HG03066 (cell line): Measurements from ENCODE around the gene ZBTB21.

Source experiments
- ATAC-seq: cut with Tn5 transposase; IDR thresholded peaks from one replicate; pipeline ENCODE4 v1.9.1; 2021; ENCODE audit warnings: low read depth; ENCODE audit not compliant: unreplicated experiment

The ZBTB21 gene

GRCh38 chr21:42040411-42041180, 30.4 kb upstream of the ZBTB21 start:
- ATAC-seq: no peak

DNA sequence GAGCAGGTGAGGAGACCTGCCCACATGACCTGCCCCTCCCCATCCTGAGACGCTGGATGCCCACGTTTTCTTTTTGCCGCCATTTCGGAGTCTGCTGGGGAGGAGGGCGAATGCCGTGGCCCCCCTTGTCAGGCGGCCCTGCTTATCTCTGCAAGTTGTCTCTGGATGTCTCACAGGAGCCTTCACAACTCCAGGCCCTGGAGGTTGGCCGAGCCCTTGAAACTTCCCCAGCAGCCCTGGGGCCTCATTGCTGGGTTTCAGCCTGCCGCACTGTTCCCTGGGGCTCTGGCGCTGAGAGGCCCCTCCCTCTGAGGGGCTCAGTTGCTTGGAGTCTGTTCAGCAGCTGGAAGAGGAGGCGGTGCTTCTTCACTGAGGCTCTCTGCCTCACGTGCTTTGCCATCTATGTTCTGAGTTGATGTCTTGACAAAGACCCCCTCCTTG, 29.8 kb upstream of the ZBTB21 start:
- ATAC-seq: no peak

- ATAC-seq: no peak
Measured at GRCh38 chr21:42039470-42039901, 29.3 kb upstream of the ZBTB21 start.

GRCh38 chr21:42038826-42039425, 28.8 kb upstream of the ZBTB21 start:
- ATAC-seq: no peak

DNA sequence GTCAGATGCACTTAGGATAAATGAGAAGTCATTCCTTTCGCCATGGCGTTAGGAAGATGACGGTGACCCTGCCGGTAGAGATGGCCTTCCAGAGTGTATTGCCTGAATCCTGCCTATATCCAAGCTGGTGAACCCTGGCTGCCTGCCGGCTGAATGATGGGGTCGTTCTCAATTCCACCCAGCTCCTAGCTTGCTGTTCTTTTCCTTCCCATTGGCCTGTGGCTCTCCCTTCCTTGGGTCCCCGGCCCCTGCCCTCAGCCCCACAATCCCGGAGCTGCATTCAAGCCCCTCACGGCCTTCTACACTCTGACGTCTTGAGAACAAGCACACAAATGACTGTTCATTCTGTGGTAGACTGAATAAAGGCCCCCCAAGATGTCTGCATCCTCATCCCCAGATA, 28.2 kb upstream of the ZBTB21 start:
- ATAC-seq: no peak

DNA sequence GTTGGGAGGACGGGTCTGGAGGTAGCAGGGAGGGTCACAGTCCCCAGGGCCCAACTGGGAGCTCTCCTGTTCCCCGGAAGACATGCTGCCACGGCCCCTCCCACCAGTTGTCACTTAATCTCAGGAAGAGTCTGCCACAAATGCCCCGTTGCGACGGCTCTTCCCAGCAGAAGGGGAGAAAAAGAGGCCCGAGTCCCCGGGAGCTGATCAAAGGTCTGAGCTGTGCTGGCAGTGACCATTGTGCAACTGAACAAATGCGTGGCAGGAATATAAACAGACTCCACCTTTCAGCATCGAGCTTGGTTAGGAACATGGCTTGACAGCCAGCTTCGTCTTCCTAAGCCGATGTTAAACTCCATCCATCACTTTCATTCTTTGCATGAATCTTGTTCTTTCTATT, 27.8 kb upstream of the ZBTB21 start:
- no peak for ATAC-seq

DNA sequence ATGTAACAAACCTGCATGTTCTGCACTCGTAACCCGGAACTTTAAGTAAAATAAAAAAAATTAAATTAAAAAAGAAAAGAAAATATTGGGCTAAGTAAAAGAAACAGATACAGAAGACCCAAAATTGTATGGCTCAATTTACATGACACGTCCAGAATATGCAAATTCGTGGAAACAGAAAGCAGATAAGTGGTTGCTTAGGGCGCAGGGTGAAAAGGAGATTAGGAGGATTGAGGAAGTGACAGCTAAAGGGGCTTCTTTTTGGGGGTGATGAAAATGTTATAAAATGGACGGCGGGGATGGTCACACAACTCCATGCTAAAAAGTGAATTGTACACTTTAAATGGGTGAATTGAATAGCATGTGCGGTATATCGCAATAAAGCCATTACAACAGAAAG, 27.4 kb upstream of the ZBTB21 start:
- no peak for ATAC-seq

- ATAC-seq: no peak
Measured at GRCh38 chr21:42036313-42036712, 26.2 kb upstream of the ZBTB21 start.

- ATAC-seq: no peak
Measured at GRCh38 chr21:42032968-42033367, 22.8 kb upstream of the ZBTB21 start.

GRCh38 chr21:42032266-42032665, 22.1 kb upstream of the ZBTB21 start:
- no peak for ATAC-seq

DNA sequence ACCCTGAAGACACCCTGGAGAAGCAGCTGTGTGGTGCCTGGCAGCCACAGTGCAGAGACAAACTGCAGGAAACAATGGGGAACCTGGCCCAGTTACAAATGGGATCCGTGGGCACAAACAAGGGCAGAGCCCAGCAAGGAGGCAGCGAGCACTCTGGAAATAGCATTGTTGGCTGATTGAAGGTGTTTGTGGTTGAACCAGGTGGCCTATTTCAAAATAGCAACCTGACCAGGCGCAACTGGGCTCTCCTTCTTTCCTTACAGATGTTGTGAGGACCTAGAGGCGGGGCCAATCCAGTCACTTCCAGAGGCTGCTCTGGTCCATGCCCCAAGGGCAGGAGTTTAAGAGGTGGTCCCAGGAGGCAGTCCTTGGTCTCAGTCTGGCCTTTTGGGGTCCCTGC, 21.7 kb upstream of the ZBTB21 start:
- no peak for ATAC-seq

DNA sequence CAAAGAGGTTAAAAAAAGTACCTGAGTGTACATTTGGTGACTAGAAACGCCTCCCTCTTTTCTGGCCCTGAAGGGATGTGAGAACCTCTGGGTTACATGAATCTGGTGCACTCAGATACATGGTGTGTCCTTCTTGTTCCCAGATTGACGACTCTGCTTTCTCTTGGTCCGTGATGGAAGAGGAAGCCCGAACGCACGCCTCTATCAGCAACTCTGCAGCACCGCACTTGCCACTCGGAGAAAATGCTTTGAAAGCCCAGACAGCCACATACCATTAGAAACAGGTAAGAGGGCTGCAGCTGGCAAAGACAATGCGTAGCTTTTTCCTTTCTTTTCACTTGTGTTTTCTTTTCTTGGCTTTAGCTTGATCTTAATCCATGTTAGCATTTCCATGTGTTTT, 21.1 kb upstream of the ZBTB21 start:
- no peak for ATAC-seq

DNA sequence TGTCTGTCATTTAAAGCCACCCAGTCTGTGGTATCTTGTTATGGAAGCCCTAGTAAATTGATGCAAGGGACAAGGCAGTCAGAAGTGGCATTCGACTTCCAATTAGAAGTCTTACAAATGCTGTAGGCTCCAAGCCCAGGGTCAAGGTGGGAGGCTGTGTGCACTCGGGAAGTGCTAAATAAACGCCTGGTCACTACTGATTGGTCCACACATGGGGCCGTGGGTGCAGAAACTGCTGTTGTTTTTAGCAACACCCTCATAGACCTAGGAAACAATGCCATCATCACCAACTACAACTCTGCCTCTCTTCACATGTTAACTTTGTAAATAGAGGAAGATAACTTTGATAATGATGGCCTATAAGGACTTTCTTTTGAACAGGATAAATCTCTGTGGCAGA, 20.2 kb upstream of the ZBTB21 start:
- ATAC-seq: no peak

DNA sequence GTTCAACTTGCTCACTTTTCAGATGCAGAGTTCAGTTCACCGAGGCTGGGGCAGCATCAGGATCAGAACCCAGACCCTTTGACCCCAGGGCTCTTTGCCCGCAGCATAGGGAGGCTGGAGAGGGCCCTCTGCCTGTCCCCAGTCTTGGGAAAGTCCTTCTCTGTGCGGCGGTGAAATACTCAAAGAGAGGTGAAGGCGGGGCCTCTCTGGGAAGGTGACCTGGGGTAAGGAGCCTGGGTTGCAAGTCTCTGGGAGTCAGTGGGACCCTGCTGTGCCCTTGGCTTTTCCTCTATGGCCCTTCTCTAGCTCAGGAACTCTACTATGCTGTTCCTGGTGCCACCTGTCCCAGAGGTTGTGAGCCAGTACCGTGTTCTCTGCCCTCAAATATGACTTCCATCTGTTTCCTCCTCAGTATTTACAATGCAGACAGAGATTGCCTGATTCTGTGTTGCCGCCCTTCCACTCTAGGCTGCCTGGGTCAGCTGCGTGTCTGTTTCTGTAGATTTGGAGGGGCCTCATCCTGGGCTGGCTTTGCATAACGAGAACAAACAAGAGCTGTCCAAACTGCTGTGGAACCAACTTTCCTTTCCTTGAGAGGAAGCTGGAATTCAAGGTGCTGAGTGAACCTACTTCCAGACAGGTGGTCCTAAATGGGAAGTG, 18.7 kb upstream of the ZBTB21 start:
- ATAC-seq: no peak

GRCh38 chr21:42027822-42028765, 17.9 kb upstream of the ZBTB21 start:
- ATAC-seq: no peak

DNA sequence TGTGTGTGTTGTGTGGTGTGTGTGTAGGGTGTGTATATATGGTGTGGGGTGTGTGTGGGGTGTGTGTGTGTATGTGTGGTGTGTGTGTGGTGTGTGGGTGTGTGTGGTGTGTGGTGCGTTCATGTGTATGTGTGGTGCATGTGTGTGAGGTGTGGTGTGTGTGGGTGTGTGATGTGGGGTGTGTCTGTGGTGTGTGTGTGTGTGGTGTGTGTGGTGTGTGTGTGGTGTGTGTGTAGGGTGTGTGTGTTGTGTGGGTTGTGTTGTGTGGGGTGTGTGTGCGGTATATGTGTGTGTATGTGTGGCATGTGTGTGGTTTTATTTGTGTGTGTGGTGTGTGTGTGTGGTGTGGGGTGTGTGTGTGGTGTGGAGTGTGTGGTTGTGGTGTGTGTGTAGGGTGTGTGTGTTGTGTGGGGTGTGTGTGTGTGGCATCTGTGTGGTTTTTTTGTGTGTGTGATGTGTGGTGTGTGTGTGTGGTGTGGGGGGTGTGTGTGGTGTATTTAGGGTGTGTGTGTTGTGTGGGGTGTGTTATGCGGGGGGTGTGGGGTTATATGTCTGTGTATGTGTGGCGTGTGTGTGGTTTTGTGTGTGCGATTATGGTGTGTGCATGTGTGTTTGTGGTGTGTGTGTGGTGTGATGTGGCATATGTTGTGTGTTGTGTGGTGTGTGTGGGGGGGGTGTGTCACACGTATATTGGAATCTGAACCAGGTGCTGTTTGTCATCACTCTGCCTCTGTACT, 17.1 kb upstream of the ZBTB21 start:
- no peak for ATAC-seq

DNA sequence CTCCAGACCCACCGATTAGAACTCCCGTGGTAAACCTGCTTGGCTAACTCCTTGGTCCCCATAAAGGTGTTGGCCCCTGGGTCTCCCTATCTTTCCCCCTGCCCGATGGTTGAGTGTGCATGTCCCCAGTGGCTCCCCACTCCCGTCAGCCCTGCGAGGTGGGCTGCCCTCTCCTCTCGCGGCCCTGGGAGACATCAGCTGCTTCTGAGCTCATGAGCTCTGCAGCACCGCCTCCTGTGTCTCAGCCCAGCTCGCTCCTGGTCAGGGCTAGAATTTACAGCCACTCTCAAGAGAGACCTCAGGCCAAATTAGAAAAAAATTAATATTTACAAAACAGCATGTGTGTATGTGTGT, 15.9 kb upstream of the ZBTB21 start:
- no peak for ATAC-seq

DNA sequence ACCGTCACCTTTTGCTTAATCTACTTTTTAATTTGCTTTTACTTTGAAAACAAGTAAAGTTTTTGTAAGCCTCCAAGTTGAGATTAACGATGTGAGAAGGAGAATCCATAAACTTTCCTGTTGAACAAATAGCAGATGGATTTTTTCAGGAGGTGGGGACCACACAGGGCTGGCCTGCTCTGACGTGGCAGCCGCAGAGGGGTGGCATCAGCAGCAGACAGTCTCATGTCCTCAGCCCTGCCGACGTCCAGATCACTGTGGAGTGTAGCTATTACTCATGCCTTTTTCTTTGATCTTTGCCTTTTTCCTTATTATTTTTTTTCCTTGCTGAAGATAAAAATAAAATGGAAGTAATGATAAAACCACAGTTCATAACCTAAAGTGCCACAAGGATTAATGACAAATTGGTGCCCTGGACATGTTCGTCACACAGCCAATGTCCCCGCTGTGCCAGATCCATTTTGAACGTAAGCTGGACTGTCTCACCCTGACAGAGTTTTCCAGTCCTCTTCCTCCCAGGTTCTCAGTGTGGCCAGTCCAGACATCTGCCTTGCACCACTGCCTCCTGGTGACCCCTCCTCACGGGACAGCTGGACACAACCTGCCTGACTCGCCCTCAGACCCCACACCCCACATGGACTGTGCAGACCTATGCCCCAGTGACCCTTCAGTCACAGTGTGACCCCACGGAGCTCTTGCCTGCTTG, 15.4 kb upstream of the ZBTB21 start:
- no peak for ATAC-seq

DNA sequence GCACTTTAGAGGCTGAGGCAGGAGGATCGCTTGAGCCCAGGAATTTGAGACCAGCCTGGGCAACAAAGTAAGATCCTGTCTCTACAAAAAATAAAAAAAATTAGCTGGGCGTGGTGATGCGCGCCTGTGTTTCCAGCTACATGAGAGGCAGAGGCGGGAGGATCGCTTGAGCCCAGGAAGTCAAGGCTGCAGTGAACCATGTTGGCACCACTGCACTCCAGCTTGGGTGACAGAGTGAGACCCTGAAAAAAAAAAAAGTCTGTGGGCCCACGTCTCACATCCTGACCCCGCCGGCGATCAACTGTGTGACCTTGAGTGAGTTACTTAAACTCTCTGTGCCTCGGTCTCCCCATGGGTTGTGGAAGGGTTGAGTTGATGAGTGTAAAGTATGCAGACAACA, 12.7 kb upstream of the ZBTB21 start:
- no peak for ATAC-seq

DNA sequence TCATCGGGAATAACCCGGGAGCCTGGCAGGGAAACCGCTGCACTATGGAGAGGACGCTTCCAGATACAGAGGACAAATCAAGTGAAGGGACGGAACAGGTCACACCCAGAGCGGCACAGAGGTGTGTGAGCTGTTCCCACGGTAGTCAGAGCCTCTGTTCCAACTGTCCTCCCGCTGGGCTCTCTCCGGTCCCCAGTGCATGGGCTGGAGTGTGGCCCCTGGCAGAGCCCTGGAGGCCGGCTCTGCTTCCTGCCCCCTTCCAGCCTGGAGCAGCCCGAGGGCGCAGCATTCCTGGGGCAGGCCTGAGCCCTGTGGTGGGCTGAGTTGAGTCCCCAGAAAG, 11.9 kb upstream of the ZBTB21 start:
- no peak for ATAC-seq
